OCI-LY3 (cell line): ENCODE measurements around the gene FTO.

Source experiments
- EZH2phosphoT487 ChIP-seq: fragments of 200-600 bp; shearing (Covaris generic); IDR thresholded peaks from 2 replicates; pipeline ENCODE4 v1.6.1; 2018; ENCODE audit warnings: antibody characterized with exemption, mixed run types, low read depth
- TF ChIP-seq, protein P1 (sequence below): fragments of 200-600, 300-600 bp; sonication (generic); IDR thresholded peaks from 2 replicates; pipeline ENCODE4 v1.5.1; 2014; ENCODE audit warnings: antibody characterized with exemption, low read length, low read depth

DNA sequence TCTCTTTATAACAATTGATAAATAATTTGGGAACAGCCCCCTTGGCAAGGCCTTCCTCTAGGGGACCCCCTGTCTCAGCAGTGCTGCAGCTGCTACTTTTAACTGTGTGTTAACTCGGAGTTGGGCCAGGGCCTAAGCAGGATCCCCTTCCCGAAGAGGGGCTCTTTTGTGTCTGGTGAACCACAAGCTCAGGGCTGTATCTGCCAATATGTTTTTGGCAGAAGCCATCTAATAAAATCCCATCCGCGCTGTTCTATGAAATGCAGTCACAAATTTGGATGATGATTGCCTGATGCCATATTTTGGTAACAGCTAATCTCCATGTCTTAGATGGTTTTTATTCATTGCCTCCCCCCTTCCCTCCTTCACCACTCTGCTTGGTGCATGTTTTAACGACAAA lies 267.7 kb downstream of the FTO start:
- TF ChIP-seq, protein P1, sequence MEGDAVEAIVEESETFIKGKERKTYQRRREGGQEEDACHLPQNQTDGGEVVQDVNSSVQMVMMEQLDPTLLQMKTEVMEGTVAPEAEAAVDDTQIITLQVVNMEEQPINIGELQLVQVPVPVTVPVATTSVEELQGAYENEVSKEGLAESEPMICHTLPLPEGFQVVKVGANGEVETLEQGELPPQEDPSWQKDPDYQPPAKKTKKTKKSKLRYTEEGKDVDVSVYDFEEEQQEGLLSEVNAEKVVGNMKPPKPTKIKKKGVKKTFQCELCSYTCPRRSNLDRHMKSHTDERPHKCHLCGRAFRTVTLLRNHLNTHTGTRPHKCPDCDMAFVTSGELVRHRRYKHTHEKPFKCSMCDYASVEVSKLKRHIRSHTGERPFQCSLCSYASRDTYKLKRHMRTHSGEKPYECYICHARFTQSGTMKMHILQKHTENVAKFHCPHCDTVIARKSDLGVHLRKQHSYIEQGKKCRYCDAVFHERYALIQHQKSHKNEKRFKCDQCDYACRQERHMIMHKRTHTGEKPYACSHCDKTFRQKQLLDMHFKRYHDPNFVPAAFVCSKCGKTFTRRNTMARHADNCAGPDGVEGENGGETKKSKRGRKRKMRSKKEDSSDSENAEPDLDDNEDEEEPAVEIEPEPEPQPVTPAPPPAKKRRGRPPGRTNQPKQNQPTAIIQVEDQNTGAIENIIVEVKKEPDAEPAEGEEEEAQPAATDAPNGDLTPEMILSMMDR: no peak
- no peak for TF ChIP-seq EZH2phosphoT487
